HG02943 (cell line): Measurements from ENCODE around the gene STX11.

Source experiments
- ATAC-seq: cut with Tn5 transposase; IDR thresholded peaks from one replicate; pipeline ENCODE4 v1.9.1; 2021; ENCODE audit warnings: mild to moderate bottlenecking, low read depth, moderate library complexity; ENCODE audit not compliant: unreplicated experiment

STX11 gene

GRCh38 chr6:144211160-144211559 is 60.8 kb downstream of the STX11 start:
- no peak for ATAC-seq

GRCh38 chr6:144213315-144213714 is 63.0 kb downstream of the STX11 start:
- ATAC-seq = no peak

GRCh38 chr6:144214029-144214428 is 63.7 kb downstream of the STX11 start:
- no peak for ATAC-seq

DNA sequence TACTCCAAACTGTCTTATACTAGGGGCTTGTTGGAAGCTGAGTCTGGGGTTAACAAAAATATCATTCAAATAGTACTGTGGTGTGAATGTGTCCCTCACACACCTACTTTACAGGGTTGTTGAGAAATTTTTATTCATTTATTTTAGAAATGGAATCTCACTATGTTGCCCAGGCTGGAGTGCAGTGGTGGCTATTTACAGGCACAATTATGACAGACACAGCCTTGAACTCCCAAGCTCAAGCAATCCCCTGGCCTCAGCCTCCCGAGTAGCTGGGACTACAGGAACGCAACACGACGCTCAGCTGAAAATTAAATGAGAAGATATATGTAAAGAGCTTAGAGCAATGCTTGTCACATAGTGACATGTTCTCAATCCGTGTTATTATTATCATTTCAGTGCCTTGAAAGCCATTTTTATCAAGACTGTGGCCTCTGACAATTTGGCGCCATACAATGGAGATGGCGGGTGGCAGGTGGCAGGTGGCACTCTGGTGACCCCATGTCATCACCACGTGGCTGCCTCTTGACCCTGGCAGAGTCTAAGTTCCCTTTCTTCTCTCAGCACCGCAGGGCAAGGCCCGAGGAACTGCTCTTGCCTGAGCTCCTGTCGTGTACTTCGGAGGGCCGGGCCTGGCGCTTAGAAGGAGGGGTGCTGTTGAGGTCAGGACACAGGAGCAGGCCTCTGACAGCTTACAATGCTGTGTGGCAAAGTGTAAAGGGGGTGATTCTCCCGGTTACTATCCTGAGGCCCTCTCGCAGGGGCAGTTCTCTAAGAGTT is 64.5 kb downstream of the STX11 start:
- ATAC-seq = no peak

DNA sequence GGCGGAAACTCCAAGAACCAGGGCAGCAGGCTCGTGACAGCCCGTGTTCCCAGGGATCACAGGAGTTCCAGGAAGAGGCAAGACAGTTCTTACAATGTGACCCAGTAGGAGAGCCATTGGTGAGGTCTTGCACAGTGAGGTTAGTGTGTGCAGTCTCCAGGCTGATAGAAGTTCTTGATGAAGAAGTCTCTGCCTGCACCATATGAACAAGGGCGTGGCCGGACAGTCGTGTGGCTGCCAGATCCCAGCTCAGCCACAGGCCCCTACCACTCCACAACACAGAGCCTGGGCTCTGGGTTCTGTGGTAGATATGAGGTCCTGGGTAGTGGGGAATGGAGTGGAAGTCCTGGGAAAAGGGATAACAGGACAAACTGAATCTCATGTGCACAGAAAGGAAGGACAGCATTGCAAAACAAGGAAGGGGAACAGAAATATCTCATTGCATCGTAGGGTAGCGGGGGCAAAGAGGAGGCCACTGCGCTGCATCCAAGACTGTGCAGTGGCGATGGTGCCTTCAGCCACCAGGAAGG is 65.2 kb downstream of the STX11 start:
- ATAC-seq = peak; percentile 6

GRCh38 chr6:144215932-144216667 is 65.8 kb downstream of the STX11 start:
- peak; percentile 87 for ATAC-seq

GRCh38 chr6:144216668-144217218 is 66.4 kb downstream of the STX11 start:
- ATAC-seq = peak; percentile 47

DNA sequence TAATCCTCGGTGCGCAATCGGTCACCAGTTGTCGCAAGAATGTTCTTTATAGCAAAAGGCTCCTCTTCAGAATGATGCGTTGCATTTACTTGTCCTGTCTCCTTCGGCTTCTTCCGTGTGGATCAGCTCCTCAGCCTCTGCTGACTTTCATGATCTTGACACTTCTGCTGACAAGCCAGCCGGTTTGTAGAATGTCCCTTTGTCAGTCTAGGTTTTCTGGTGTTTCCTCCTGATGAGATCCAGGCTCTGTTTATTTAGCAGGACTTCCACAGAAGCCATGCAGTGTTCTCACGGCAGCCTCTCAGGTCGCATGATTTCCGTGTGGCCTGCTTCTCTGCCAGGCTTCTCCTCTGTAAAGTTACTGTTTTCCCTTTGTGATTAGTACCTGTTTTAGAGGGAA is 66.9 kb downstream of the STX11 start:
- no peak for ATAC-seq

GRCh38 chr6:144217797-144218196 is 67.5 kb downstream of the STX11 start:
- no peak for ATAC-seq

GRCh38 chr6:144219056-144219685 is 68.9 kb downstream of the STX11 start:
- ATAC-seq = no peak

- ATAC-seq = no peak
Observed at GRCh38 chr6:144220031-144220790, 69.9 kb downstream of the STX11 start.

DNA sequence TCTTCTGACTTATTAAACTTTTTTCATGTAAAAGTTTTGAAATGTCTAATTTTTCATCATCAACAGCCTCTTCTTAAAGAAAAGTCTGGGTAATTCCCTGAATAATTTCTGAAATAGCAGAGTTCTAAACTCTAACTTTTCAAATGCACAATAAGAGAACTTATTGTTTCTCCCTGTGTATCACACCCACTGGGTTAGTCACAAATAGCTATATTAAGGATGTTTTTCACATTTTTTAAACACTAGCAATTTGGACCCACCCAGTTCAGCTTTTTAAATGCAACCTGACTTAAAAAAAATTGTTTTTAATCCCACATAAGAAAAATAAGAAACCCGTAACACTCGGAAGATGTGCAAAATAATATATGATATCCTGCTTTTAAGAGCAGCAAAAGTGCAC is 73.4 kb downstream of the STX11 start:
- ATAC-seq = no peak

DNA sequence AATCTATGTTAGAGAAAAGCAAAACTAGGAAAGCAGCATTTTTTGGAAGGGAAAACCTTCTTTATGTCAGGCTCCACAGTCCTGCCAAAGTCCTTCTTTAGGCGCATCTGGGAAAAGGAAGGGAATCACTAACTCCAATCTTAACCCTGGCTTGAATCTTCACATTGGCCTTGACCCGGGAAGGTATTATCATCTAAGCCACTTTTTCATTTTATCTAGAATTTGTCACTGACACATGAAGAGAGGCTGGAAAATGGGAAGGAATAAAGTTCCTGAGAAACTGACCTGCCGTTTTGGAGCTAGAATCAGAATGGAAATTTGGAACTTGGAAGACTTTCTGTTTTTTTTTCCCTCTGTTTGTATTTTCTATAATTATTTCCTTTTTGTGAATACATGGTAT is 81.4 kb downstream of the STX11 start:
- ATAC-seq = no peak

GRCh38 chr6:144232176-144232831 is 82.0 kb downstream of the STX11 start:
- ATAC-seq = no peak

GRCh38 chr6:144232832-144233230 is 82.5 kb downstream of the STX11 start:
- no peak for ATAC-seq

DNA sequence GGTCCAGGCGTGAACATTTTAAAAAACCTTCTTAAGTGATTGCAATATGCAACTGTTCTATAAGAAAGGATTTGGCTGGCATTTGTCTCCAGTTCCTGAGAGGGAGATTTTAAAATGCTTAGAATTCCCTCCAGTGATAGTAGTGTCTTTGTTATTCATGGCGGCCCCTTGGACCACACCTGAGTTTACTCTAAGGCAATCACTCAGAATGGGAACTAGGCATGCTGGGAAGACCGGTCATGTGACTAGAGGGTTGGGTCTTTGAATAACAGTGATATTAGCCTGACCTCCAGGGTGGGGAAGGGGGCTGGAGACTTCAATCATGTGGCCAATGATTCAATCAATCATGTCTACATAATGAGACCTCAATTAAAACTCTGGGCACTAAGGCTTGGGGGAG is 84.1 kb downstream of the STX11 start:
- no peak for ATAC-seq

DNA sequence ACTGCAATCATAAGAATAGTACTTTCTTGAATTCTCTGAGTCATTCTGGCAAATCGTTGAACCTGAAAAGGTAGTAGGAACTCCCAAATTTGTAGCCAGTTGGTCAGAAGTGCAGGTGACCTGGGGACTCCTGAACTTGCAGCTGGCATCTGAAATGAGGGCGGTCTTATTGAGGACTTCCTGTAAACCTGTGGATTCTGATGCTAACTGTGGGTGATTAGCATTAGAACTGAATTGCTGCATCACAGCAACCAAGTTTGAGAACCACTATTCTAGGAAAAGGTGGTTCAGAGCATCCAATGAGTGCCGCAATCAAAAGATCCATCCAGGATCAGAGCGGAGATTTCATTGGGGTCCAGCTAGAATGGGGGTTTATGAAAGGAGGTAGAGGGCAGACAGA is 84.6 kb downstream of the STX11 start:
- ATAC-seq = no peak
